ENCODE measurements around the gene DHRS11.
"Not testable (repeated sequence)": the region's sequence is repeated elsewhere in the genome, so short reads cannot be mapped to it uniquely, and the experiment has no call there.

The DHRS11 gene

DNA sequence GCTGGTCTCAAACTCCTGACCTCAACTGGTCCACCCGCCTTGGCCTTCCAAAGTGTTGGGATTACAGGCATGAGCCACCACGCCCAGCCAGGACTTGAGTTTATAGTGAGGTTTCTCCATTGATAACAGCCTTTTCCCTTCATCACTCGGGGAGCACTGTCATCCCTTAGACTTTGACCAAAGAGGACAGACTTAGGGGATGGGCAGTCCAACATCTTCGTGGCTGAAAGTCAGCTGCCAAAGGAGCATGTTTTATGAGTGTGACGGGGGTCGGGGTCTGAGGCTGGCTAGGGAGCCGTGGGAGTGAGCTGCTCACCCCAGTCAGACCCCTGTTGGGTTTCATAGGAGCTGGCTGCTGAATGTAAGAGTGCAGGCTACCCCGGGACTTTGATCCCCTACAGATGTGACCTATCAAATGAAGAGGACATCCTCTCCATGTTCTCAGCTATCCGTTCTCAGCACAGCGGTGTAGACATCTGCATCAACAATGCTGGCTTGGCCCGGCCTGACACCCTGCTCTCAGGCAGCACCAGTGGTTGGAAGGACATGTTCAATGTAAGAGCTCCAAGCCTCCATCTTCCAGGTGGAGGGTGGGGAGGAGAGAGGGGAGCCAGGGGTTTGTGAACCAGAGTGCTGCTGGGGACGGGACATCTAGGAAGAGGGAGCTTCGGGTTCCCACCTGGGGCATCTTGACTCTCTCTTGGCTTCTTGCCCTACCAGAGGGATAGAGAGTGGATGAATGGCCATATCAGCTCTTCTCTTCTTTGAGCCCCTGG, 3.1 kb downstream of the DHRS11 start:
- no peak for DNase-seq

GRCh38 chr17:36597226-36597625, 5.5 kb downstream of the DHRS11 start:
- DNase-seq = no peak

GRCh38 chr17:36597866-36598777, 6.4 kb downstream of the DHRS11 start:
- DNase-seq = no peak

- DNase-seq = no peak
These were observed 7.3 kb downstream of the DHRS11 start for GRCh38 chr17:36598951-36599401.

- no peak for DNase-seq
These were observed 8.0 kb downstream of the DHRS11 start for GRCh38 chr17:36599546-36600250.

- DNase-seq = no peak
These were observed 8.8 kb downstream of the DHRS11 start for GRCh38 chr17:36600465-36600864.

GRCh38 chr17:36600936-36601302, 9.2 kb downstream of the DHRS11 start:
- DNase-seq = peak in 1 of 2 donors; percentile 37

GRCh38 chr17:36601303-36602029, 9.8 kb downstream of the DHRS11 start, which contains the start of gene MRM1:
Gene MRM1, plus strand, starts transcription at chr17:36601583. Its CDS starts 228 bp downstream, at chr17:36601811.
- DNase-seq = peak; percentile 92 to 93

DNA sequence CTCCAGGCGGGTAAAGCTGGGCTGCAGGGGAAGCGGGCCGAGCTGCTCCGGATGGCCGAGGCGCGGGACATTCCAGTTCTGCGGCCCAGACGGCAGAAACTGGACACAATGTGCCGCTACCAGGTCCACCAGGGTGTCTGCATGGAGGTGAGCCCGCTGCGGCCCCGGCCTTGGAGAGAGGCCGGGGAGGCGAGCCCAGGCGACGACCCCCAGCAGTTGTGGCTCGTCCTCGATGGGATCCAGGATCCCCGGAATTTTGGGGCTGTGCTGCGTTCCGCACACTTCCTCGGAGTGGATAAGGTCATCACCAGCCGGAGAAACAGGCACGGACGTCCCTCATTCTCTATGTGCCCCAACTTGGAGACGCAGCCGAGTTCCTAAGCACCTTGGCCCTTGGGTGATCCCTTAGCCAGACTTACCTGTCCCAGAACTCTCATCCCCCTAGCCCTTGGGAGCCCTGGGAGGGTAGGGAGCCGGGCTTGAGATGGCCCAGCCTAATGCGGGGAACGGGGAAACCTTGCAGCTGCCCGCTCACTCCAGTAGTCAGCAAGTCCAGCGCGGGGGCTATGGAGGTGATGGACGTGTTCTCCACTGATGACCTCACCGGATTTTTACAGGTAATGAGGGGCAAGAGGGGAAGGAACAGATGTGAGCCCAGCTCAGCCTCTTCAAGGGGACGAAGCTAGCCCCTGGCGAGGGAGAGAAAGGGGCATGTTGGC, 10.5 kb downstream of the DHRS11 start:
- DNase-seq = peak; percentile 16 to 17

GRCh38 chr17:36602924-36603384, 11.3 kb downstream of the DHRS11 start:
- peak; percentile 63 to 74 for DNase-seq

DNA sequence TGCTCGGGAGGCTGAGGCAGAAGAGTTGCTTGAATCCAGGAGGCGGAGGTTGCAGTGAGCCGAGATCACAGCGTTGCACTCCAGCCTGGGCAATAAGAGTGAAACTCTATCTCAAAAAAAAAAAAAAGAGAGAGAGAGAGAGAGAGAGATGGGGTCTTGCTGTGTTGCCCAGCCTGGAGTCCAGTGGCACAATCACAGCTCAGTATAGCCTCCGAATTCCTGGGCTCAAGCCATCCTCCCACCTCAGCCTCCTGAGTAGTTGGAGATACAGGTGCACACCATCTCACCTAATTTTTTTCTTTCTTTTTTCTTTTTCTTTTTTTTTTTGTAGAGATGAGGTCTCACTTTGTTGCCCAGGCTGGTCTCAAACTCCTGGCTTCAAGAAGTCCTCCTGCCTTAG, 13.3 kb downstream of the DHRS11 start:
- DNase-seq = not testable (repeated sequence)

- DNase-seq = no peak
These were observed 16.6 kb downstream of the DHRS11 start for GRCh38 chr17:36608280-36608679.

DNA sequence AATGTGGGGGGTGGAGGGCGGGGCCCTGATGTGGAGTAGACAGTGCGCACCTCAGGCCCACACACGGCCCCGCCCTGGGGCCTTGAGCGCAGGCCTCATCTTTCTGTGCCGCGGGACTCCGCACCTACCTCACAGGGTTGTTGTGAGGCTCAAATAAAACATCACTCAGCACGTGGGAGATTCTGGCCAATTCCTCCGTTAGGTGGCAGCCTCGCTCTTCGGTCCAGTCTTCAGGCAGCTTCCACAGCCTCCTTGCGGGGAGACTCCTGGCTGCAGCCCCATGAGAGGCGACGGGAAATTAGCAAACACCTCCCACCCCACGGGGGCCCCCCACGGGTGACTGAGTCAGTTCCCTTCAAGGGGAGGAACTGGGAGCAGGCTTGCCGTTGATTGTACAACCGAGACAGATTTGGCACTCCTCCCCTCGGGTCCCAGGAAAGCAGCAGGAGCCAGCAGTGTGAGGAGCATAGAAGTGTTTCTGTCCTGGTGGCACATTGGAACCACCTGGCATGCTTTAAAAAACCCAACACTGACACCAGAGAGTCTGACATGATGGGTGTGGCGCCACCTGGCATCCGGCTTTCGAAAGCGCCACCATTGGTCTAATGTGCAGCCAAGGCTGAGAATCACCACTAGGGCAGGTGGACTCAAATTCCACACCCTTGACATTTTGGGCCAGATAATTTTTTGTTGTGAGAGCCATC, 17.3 kb downstream of the DHRS11 start:
- no peak for DNase-seq

DNA sequence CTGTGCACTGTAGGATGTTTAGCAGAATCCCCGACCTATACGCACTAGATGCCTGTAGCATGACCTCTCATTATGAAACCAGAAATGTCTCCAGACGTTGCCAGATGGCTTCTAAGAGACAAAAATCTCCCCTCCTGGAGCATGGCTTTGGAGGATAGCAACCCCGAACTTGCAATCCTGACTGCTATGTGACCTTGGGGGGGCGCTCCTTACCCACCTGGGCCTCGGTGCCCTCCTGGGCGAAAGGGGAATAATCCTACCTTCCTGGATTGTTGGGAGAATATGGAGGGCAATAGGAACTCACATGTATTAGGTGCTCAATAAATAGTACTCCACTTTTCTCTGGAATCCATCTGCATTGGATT, 17.8 kb downstream of the DHRS11 start:
- no peak for DNase-seq

GRCh38 chr17:36610474-36610873, 18.8 kb downstream of the DHRS11 start:
- DNase-seq = no peak

GRCh38 chr17:36611345-36612072, 19.8 kb downstream of the DHRS11 start:
- no peak for DNase-seq

GRCh38 chr17:36612323-36612722, 20.6 kb downstream of the DHRS11 start:
- no peak for DNase-seq

GRCh38 chr17:36613155-36613554, 21.5 kb downstream of the DHRS11 start:
- no peak for DNase-seq

- DNase-seq = no peak
These were observed 22.4 kb downstream of the DHRS11 start for GRCh38 chr17:36614081-36614480.

DNA sequence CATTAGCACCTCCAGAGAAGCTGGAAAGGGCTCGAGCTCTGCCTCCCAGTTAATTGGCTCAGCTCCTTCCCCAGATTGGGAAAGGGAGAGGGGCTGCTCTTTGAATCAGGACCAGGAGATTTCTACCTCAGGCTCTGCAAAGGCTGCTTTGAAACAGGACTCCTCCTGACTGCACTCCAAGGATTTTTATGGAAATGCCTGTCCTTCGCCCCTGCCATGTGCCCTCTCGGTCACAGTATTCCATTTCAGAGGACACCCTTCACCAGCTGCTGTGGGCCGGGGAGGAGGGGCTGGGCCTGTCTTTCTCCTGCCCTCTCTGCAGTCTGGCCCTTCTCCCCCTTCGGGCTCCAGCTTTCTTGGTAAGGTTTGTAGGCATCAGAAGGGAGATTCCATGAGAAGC, 23.3 kb downstream of the DHRS11 start:
- no peak for DNase-seq
